HG02884 (cell line): Measurements from ENCODE around the gene ACCSL.

Source experiments
- ATAC-seq: cut with Tn5 transposase; IDR thresholded peaks from one replicate; pipeline ENCODE4 v1.9.1; 2021; ENCODE audit warnings: mild to moderate bottlenecking, moderate library complexity; ENCODE audit not compliant: unreplicated experiment

ACCSL gene

DNA sequence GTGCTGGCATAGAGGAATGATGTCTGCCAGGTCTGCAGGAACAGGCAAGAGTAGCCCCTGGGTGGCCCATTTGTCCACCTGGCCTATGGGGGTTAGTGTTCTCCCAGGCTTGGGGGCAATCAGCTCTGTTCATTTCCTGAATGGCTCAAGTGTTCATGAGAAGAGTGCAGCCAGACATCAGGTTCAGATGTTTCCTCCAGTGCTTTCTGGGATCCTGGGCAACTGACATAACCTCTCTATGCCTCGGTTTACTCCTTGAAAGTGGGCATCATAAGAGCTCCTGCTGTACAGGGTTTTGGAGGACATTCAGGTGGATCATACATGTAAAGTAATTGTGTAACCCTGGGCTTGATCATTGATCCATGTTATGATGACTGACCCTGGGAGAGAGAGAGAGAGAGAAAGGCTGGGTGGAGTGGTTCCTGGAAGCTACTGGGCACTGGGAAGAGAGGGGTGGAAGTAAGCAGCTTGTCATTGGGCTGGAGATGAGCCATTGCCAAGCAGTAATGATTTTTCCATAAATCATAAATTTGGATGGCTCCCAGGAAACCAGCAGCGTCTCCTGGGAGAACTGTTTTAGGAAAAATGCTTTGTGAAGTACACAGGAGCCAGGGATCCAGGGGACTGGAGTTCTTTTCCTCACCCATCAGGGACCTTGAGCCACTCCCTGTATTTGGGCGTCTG is 30.2 kb upstream of the ACCSL start:
- no peak for ATAC-seq

GRCh38 chr11:44018127-44018521 is 29.7 kb upstream of the ACCSL start:
- no peak for ATAC-seq

- ATAC-seq: no peak
Measured at GRCh38 chr11:44018829-44019228, 29.0 kb upstream of the ACCSL start.

DNA sequence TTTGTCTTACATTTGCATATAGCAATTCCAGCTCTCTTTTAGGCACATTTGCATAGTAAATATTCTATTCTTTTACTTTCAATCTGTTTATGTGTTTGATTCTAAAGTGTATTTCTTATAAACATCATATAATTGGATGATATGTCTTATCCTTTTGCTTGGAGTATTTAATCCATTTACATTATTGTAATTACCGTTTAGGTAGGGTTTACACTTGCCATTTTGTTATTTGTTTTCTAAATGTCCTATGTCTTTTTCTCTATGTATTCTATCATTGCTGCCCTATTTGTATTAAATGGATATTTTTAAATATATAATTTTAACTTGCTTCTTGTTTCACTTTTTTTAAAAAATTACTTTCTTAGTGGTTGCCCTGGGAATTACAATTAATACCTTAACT is 22.8 kb upstream of the ACCSL start:
- ATAC-seq: no peak

- no peak for ATAC-seq
Measured at GRCh38 chr11:44025727-44026126, 22.1 kb upstream of the ACCSL start.

GRCh38 chr11:44028401-44028800 is 19.4 kb upstream of the ACCSL start:
- no peak for ATAC-seq

DNA sequence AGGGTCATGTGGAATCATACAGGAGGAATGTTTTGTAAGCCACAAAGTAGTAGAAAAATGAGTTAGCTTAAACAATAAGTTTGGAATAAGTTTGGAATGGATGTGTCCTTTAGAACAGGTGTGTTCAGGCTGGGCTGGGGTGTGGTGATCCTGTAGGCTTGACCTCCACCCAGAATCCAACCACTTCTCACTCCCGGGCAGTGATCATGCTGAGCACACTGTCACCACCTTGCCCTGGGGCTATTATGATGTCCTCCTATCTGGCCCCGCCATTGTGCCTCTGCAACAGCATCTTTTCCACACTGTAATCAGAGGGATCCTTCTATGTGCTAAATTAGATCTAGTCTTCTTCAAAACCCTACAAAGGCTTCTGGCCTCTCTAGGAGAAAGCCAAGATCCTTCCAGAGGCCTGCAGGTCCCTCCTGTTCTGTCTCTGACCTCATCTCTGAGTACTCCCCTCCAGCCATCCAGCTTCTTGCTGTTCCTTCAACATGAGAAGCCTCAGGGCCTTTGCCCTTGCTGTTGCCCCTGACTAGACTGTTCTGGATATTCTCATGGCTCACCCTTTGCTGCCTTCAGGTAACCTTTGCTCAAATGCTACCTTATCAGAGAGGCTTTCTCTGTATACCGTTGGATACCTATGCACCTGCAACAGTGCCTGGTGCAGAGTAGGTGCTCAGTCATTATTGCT is 18.8 kb upstream of the ACCSL start:
- ATAC-seq: no peak

- ATAC-seq: no peak
Measured at GRCh38 chr11:44029507-44029845, 18.3 kb upstream of the ACCSL start.

- no peak for ATAC-seq
Measured at GRCh38 chr11:44029977-44030911, 17.5 kb upstream of the ACCSL start.

- ATAC-seq: no peak
Measured at GRCh38 chr11:44030996-44031395, 16.8 kb upstream of the ACCSL start.

GRCh38 chr11:44031549-44031948 is 16.2 kb upstream of the ACCSL start:
- no peak for ATAC-seq

DNA sequence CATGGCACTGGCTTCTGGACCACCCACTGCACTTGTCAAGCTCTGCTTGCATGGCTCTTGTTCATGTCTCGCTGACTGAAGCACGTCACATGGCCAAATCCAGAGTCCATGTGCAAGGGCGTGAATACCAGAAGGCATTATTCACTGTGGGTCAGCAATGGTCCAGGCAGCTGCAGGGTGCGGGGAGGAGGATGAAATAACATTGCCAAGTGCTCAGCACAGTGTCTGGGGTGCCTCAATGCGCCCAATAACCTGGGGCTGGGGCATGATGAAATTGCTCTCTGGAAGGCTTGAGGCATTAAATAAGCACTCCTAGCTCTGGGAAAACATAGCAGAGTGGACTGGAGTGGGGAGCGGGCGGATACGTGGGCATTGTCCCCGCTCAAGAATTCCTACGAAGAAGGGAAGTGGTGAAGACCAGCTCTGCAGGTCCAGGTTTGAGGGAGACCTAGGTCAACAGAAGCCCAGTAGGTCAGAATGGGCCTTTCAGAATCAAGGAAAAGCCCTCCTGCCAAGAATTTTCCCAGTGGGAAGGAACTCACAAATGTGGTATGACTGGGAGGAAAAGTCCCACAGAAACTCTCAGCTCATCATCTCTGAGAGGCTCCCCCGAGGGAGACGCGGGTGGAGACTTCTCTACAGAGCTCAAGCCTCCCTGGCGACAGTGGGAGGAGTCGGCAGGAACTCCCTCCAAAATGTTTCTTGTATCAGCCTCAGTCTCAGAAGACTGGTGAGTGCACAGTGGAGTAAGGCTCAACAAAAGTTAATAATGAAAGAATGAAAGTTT is 15.3 kb upstream of the ACCSL start:
- ATAC-seq: no peak

DNA sequence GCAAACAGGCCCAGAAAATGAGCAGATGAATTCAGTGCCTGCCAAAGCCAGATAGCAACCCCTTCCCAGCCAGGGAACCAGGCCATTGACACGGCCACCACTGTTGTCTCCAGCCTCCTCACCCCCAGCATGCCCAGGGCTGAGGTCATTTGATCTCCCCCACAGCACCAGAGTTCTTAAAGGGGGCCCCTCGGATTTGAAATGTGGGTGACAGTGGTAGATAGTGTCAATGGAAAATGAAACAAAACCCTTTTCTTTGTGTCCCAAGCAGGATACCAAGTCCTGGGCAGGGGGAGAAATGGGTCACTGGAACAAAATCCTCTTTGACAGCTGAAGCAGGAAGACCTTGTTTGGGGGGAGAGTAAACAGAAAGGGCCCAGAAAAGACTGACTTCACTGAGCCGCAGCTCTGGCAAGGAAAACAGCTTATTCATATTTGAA is 14.3 kb upstream of the ACCSL start:
- no peak for ATAC-seq

DNA sequence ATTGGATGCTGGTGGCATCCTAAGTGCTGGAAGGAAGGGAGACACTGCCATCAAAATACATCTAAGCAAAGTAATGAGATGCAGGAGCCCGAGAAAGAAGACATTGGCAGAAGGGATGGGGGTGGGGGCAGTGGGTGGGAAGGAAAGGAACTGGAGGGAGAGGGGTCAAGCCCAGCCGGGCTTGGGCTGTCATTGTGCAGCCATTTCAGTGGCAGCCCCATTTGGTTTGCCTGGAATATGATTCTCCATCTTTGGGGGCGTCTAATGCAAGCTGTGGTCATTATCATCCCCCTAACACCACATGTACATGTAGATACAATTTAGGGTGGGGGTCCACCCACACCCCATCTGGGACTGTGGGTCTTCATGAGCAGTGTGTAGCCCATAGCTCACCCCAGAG is 13.9 kb upstream of the ACCSL start:
- no peak for ATAC-seq

GRCh38 chr11:44034639-44035038 is 13.1 kb upstream of the ACCSL start:
- no peak for ATAC-seq

- peak; percentile 93 for ATAC-seq
Measured at GRCh38 chr11:44036811-44037657, 10.7 kb upstream of the ACCSL start.

- no peak for ATAC-seq
Measured at GRCh38 chr11:44037658-44037998, 10.2 kb upstream of the ACCSL start.

DNA sequence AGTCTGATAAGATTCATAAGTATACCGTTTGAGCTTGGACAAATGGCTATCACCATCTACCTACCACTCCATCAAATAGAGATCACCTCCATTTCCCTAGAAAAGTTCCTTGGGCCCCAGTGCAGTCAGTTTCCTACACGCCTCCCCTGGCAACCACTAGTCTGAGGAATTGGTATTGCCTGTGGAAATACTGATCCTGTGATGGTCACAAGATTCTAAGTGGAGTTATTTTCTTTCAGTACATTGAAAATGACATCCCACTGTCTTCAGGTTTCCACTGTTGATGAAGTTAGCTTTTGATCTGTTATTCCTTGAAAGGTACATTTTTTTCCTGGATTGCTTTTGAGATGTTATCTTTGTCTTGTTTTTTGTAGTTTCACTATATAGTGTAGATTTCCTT is 4.6 kb upstream of the ACCSL start:
- ATAC-seq: no peak

- ATAC-seq: no peak
Measured at GRCh38 chr11:44046182-44046581, 1.6 kb upstream of the ACCSL start.

DNA sequence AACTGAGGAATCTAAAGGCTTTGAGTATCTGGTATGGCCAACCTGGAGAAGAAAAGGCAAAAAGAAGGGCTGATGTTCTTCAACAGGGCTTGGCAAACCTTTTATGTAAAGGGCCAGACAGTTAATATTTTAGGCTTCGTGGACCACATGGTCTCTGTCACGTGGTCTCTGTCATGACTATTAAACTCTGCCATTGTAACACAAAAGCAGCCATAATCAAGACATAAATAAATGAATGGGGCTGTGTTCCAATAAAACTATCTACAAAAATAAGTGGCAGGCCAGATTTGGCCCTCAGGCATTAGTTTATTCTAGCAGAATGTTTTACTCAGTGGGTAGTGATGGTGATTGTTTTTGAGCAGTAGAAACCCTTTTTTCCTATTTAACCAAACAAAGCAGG is 483 bp upstream of the ACCSL start:
- ATAC-seq: no peak
